Ovary (tissue), 3 donors: Measurements from ENCODE around the gene RAB14.

Experiments used
- EP300 ChIP-seq: sonication (generic); formaldehyde crosslinking; IDR thresholded peaks from one replicate; pipeline ENCODE4 v1.6.1; 2017; ENCODE audit warnings: antibody characterized with exemption
- POLR2A ChIP-seq: fragments of 450-650 bp; IDR thresholded peaks from one replicate; pipeline ENCODE4 v1.6.1; 2017; ENCODE audit warnings: antibody characterized with exemption, mild to moderate bottlenecking, moderate library complexity
- TF ChIP-seq, protein P1 (sequence below), 3 donors: fragments of 450-650 bp in 2 of 3; fragments of 200-600 bp in 1 of 3; IDR thresholded peaks; one replicate each; pipeline versions ENCODE4 v1.5.1 to v1.8.0; 2016 to 2022; ENCODE audit warnings: antibody characterized with exemption in 3 of 3, mild to moderate bottlenecking in 1 of 3
- donor health status: DM: no; HTN: no; CAD: no.

DNA sequence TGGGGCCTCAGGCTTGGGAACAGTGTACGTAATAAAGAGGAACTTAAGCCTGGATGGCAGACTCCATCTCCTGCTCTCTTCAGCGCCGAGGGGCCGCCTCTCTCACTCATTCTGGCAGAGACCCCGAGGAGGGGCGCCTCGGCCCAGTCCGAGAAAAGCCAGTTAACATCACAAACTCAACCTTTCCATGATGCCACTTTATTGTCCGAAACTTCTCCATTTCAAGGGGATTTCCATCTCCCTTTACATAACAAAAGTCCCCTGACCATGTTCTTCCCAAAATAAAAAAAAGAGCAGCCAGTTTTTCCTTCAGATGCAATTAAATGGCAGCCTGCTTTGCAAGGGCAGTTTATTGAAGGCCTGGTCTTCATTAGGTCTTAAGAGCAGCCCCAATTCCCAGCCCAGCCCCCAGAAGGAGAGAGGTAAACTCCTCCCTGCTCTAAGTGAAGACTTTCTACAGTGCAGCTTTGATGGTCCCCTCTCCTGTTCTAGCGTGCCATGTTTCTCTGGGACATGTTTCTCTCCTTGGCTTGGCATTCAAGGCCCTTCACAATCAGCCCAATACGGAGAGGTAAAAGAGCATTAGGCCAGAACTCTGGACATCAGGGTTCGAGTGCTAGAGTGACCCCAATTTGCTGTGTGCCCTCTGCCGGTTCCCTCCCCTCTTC, 19.5 kb upstream of the RAB14 start:
- TF ChIP-seq POLR2A (no peak), EP300 (no peak)
- TF ChIP-seq, protein P1, sequence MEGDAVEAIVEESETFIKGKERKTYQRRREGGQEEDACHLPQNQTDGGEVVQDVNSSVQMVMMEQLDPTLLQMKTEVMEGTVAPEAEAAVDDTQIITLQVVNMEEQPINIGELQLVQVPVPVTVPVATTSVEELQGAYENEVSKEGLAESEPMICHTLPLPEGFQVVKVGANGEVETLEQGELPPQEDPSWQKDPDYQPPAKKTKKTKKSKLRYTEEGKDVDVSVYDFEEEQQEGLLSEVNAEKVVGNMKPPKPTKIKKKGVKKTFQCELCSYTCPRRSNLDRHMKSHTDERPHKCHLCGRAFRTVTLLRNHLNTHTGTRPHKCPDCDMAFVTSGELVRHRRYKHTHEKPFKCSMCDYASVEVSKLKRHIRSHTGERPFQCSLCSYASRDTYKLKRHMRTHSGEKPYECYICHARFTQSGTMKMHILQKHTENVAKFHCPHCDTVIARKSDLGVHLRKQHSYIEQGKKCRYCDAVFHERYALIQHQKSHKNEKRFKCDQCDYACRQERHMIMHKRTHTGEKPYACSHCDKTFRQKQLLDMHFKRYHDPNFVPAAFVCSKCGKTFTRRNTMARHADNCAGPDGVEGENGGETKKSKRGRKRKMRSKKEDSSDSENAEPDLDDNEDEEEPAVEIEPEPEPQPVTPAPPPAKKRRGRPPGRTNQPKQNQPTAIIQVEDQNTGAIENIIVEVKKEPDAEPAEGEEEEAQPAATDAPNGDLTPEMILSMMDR (IDR thresholded peaks at IDR 0.05), result no peak
